WTC11 (cell line): ENCODE data around the gene SMG7. TPM values are rescaled to one million over a fixed set of nuclear protein-coding genes. Genes with fewer than 3 reads are reported as not detected.

Source experiments
- ATAC-seq: fragments of 200-7000 bp; cut with Tn5 transposase; 2 replicates; pipeline ENCODE4 v1.10.0; 2021; ENCODE audit warnings: mild to moderate bottlenecking, moderate library complexity
- CTCF ChIA-PET: fragments of 300-600 bp; sonication (Branson Sonifier 250); formaldehyde crosslinking; loops from one replicate; lab custom pipeline; 2021; ENCODE audit warnings: antibody characterized with exemption; lab: Charles Lee
- POLR2A ChIA-PET: fragments of 350-600 bp; sonication (Branson Sonifier 250); formaldehyde crosslinking; loops from one replicate; lab custom pipeline; 2021; ENCODE audit warnings: antibody characterized with exemption; lab: Charles Lee
- DNase-seq: peaks from one replicate; pipeline ENCODE4 v3.0.0; 2021; ENCODE audit warnings: low spot score
- H3K27ac Mint-ChIP-seq: 2 replicates; pipeline ENCODE4 v1.8.0; 2021; ENCODE audit warnings: mixed read lengths
- H3K27me3 Mint-ChIP-seq: 2 replicates; pipeline ENCODE4 v1.8.0; 2021; ENCODE audit warnings: low read depth, mild to moderate bottlenecking, moderate library complexity, mixed read lengths
- H3K36me3 Mint-ChIP-seq: 2 replicates; pipeline ENCODE4 v1.8.0; 2021; ENCODE audit warnings: mixed read lengths
- H3K4me1 Mint-ChIP-seq: 2 replicates; pipeline ENCODE4 v1.8.0; 2022; ENCODE audit warnings: mixed read lengths
- H3K4me3 Mint-ChIP-seq: 2 replicates; pipeline ENCODE4 v1.8.0; 2021; ENCODE audit warnings: mild to moderate bottlenecking, moderate library complexity, mixed read lengths
- H3K9me3 Mint-ChIP-seq: 2 replicates; pipeline ENCODE4 v1.8.0; 2021; ENCODE audit warnings: mixed read lengths
- ATF2 ChIP-seq: sonication (generic); formaldehyde crosslinking; IDR thresholded peaks from 2 replicates; pipeline ENCODE4 v1.8.1; 2022; ENCODE audit warnings: low read depth, missing genetic modification reagents, borderline replicate concordance
- CDX4 ChIP-seq: fragments of 250-450 bp; sonication (Bioruptor Pico); IDR thresholded peaks from 2 replicates; pipeline ENCODE4 v1.9.0; 2021; ENCODE audit warnings: moderate library complexity, mild to moderate bottlenecking, inconsistent platforms, borderline replicate concordance
- CREM ChIP-seq: sonication (generic); formaldehyde crosslinking; IDR thresholded peaks from 2 replicates; pipeline ENCODE4 v1.8.1; 2022; ENCODE audit warnings: mild to moderate bottlenecking, missing genetic modification reagents, moderate library complexity
- E2F4 ChIP-seq: sonication (generic); formaldehyde crosslinking; IDR thresholded peaks from 2 replicates; pipeline ENCODE4 v1.8.1; 2022; ENCODE audit warnings: low read depth, mild to moderate bottlenecking, moderate library complexity, missing genetic modification reagents, borderline replicate concordance
- E2F5 ChIP-seq: sonication (generic); formaldehyde crosslinking; IDR thresholded peaks from 2 replicates; pipeline ENCODE4 v1.8.1; 2022; ENCODE audit warnings: mild to moderate bottlenecking, moderate library complexity, missing genetic modification reagents
- EMX1 ChIP-seq: fragments of 250-450 bp; sonication (Bioruptor Pico); IDR thresholded peaks from 2 replicates; pipeline ENCODE4 v1.8.0; 2021; ENCODE audit warnings: mild to moderate bottlenecking
- FOXK1 ChIP-seq: sonication (generic); formaldehyde crosslinking; IDR thresholded peaks from 2 replicates; pipeline ENCODE4 v1.8.0; 2022; ENCODE audit warnings: mild to moderate bottlenecking, moderate library complexity, missing genetic modification reagents
- FOXP4 ChIP-seq: sonication (generic); formaldehyde crosslinking; IDR thresholded peaks from 2 replicates; pipeline ENCODE4 v1.8.0; 2022; ENCODE audit warnings: mild to moderate bottlenecking, missing genetic modification reagents
- HMGXB4 ChIP-seq: sonication (generic); formaldehyde crosslinking; IDR thresholded peaks from 2 replicates; pipeline ENCODE4 v1.8.1; 2023; ENCODE audit warnings: mild to moderate bottlenecking, moderate library complexity, missing genetic modification reagents
- NR2C2 ChIP-seq: sonication (generic); formaldehyde crosslinking; IDR thresholded peaks from 2 replicates; pipeline ENCODE4 v1.8.0; 2022; ENCODE audit warnings: mild to moderate bottlenecking, missing genetic modification reagents
- RORB ChIP-seq: fragments of 250-450 bp; sonication (Bioruptor Pico); IDR thresholded peaks from 2 replicates; pipeline ENCODE4 v1.9.0; 2021; ENCODE audit warnings: mild to moderate bottlenecking
- SP1 ChIP-seq: sonication (generic); formaldehyde crosslinking; conservative IDR thresholded peaks from 2 replicates; pipeline ENCODE4 v1.8.1; 2022; ENCODE audit warnings: missing genetic modification reagents
- TEAD1 ChIP-seq: sonication (generic); formaldehyde crosslinking; IDR thresholded peaks from 2 replicates; pipeline ENCODE4 v1.8.0; 2022; ENCODE audit warnings: mild to moderate bottlenecking, missing genetic modification reagents
- USF1 ChIP-seq: sonication (generic); formaldehyde crosslinking; IDR thresholded peaks from 2 replicates; pipeline ENCODE4 v1.8.0; 2022; ENCODE audit warnings: mild to moderate bottlenecking, missing genetic modification reagents
- ZMAT4 ChIP-seq: fragments of 250-450 bp; sonication (Bioruptor Pico); IDR thresholded peaks from 2 replicates; pipeline ENCODE4 v1.9.0; 2021; ENCODE audit warnings: mild to moderate bottlenecking
- ZNF138 ChIP-seq: sonication (generic); formaldehyde crosslinking; conservative IDR thresholded peaks from 2 replicates; pipeline ENCODE4 v1.8.1; 2022; ENCODE audit warnings: mild to moderate bottlenecking, moderate library complexity, missing genetic modification reagents
- ZNF317 ChIP-seq: sonication (generic); formaldehyde crosslinking; IDR thresholded peaks from 2 replicates; pipeline ENCODE4 v1.8.1; 2023; ENCODE audit warnings: low read depth, mild to moderate bottlenecking, moderate library complexity, missing genetic modification reagents, borderline replicate concordance
- ZSCAN18 ChIP-seq: fragments of 250-450 bp; sonication (Bioruptor Pico); IDR thresholded peaks from 2 replicates; pipeline ENCODE4 v2.1.2; 2022; ENCODE audit warnings: mild to moderate bottlenecking, moderate library complexity
- total RNA-seq: library from RNA; stranded (reverse); gene quantifications from 3 replicates; pipeline ENCODE4 v1.2.3, GENCODE V29; 2021

Gene SMG7
- total RNA-seq, 1 experiment from 2014 or later: 57.8 TPM

GRCh38 chr1:183473217-183473536 is 878 bp downstream of the SMG7 start:
- POLR2A ChIA-PET: no interaction called here
- no peak for ATAC-seq

GRCh38 chr1:183476081-183476480 is 3.8 kb downstream of the SMG7 start:
- CTCF ChIA-PET: interaction anchor here (1.6 kb wide), 1 partner anchor 15 kb away, joined by 3 read pairs; no protein-coding TSS in a partner anchor
- ATAC-seq: no peak
- H3K36me3 Mint-ChIP-seq: no peaks in the 10 kb centered on the region

More at GRCh38 chr1:183473217-183473536, 878 bp downstream of the SMG7 start:
- TF ChIP-seq FOXP4: no peak
- no peak for TF ChIP-seq EMX1 (CRISPR knock-in tag)
- TF ChIP-seq E2F4 (CRISPR knock-in tag): no peak
- TF ChIP-seq, all 79 proteins: peak for 0
- Mint-ChIP-seq H3K27me3 (no peaks in the 10 kb centered on the region), H3K4me3 (peak overlapping the region; percentile 90), H3K27ac (peak overlapping the region; percentile 76), H3K9me3 (no peaks in the 10 kb centered on the region), H3K36me3 (no peaks in the 10 kb centered on the region), H3K4me1 (peaks cover 20% of the 10 kb centered on the region)
- DNase-seq: no peak
- CTCF ChIA-PET: interaction anchor here (1.6 to 1.7 kb wide), 2 partner anchors 11 to 191 kb away, joined by 4 to 7 read pairs; no protein-coding TSS in a partner anchor

GRCh38 chr1:183477986-183478781 is 5.9 kb downstream of the SMG7 start:
- TF ChIP-seq ZMAT4 (CRISPR knock-in tag): no peak
- TF ChIP-seq HMGXB4 (CRISPR knock-in tag): no peak
- TF ChIP-seq CDX4: no peak
- TF ChIP-seq TEAD1 (CRISPR knock-in tag): no peak
- no peak for TF ChIP-seq ZSCAN18 (CRISPR knock-in tag)
- no peak for TF ChIP-seq ATF2 (CRISPR knock-in tag)
- Mint-ChIP-seq H3K9me3 (no peaks in the 10 kb centered on the region), H3K4me3 (no peak overlapping the region), H3K4me1 (peaks cover 49% of the 10 kb centered on the region), H3K27ac (peak overlapping the region; percentile 41), H3K36me3 (no peaks in the 10 kb centered on the region), H3K27me3 (no peaks in the 10 kb centered on the region)
- ChIA-PET POLR2A (no interaction called here), CTCF (no interaction called here)
- no peak for ATAC-seq
- no peak for DNase-seq

More at GRCh38 chr1:183476081-183476480, 3.8 kb downstream of the SMG7 start:
- no peak for DNase-seq
- TF ChIP-seq SP1 (CRISPR knock-in tag) (no peak), ZNF138 (no peak), USF1 (CRISPR knock-in tag) (no peak), CREM (no peak), FOXK1 (CRISPR knock-in tag) (no peak), RORB (CRISPR knock-in tag) (no peak), NR2C2 (no peak), ZNF317 (no peak), E2F5 (CRISPR knock-in tag) (no peak)
- Mint-ChIP-seq H3K4me1 (peaks cover 40% of the 10 kb centered on the region), H3K27me3 (no peaks in the 10 kb centered on the region), H3K27ac (no peak overlapping the region), H3K4me3 (no peak overlapping the region), H3K9me3 (no peaks in the 10 kb centered on the region)
- POLR2A ChIA-PET: no interaction called here
